Measurements from ENCODE around the gene RAB11FIP3. TPM values are rescaled to one million over a fixed set of nuclear protein-coding genes. Genes with fewer than 3 reads are reported as not detected.

Gene RAB11FIP3
- total RNA-seq, 2 donors from 2014 or later: 26.9 to 28.3 TPM

DNA sequence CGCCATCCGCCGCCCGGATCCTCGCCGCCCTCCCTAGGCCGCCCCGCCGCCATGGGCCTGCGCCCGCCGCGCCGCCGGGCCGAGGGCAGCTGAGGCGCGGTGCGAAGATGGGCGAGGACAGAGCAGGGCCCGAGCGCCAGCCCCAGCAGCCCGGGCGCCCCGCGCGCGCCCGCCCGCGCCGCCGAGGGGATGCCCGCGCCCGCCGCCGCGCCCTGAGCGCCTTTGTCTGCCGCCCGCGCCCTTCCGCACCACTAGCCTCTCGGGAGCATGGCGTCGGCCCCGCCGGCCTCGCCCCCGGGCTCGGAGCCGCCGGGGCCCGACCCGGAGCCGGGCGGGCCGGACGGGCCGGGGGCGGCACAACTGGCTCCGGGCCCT is 278 bp downstream of the RAB11FIP3 start:
- Mint-ChIP-seq H3K9me3 (no peaks in the 10 kb centered on the region), H3K4me1 (peaks cover 17% of the 10 kb centered on the region), H3K27me3 (no peaks in the 10 kb centered on the region), H3K4me3 (peak overlapping the region; percentile 73), H3K27ac (no peak overlapping the region), H3K36me3 (ENCODE audit: low read depth) (peaks cover 14% of the 10 kb centered on the region)
- ATAC-seq (replicated peaks): peak; percentile 70

DNA sequence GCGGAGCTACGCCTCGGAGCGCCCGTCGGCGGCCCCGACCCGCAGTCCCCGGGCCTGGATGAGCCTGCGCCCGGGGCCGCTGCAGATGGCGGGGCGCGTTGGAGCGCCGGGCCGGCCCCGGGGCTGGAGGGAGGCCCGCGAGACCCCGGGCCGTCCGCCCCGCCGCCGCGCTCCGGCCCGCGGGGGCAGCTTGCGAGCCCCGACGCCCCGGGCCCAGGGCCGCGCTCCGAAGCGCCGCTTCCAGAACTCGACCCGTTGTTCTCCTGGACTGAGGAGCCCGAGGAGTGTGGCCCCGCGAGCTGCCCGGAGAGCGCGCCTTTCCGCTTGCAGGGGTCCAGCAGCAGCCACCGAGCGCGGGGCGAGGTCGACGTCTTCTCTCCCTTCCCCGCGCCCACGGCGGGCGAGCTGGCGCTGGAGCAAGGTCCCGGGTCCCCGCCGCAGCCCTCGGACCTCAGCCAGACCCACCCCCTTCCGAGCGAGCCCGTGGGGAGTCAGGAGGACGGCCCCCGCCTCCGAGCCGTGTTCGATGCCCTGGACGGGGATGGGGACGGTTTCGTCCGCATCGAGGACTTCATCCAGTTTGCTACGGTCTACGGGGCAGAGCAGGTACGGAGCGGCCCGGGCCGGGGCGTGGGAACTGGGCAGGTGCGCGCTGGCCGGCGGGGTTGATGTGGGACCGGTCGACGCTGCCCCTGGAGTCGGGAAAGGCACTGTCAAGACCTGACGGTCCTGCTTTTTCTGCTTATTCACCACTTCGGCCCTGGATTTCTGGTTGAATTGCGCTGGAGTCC is 861 bp downstream of the RAB11FIP3 start:
- H3K9me3 Mint-ChIP-seq: no peaks in the 10 kb centered on the region
- H3K27ac Mint-ChIP-seq: peak overlapping the region; percentile 67

DNA sequence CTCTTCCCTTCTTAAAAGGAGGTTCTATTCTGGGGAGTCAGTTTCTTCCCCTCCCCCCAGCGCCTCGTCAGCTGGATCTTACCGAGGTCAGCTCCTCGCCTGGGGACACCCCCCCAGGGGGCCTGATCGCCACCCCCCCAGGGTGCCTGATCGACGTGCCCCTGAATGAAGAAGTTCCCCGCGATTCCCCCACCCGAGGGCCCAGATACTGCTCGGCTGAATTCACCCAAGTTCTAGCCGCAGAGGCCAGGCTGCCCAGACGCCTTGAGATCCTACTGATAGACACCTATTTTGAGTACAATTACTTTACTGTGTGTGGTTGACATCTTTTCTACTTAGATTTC is 1.4 kb downstream of the RAB11FIP3 start:
- Mint-ChIP-seq H3K4me3 (peak overlapping the region; percentile 78), H3K27me3 (no peaks in the 10 kb centered on the region), H3K36me3 (ENCODE audit: low read depth) (peaks cover 14% of the 10 kb centered on the region), H3K27ac (peak overlapping the region; percentile 67), H3K9me3 (no peaks in the 10 kb centered on the region), H3K4me1 (peaks cover 22% of the 10 kb centered on the region)
- no peak for ATAC-seq (replicated peaks)

More for the DNA sequence above, 861 bp downstream of the RAB11FIP3 start:
- Mint-ChIP-seq H3K36me3 (ENCODE audit: low read depth) (peaks cover 14% of the 10 kb centered on the region), H3K27me3 (no peaks in the 10 kb centered on the region), H3K4me1 (peaks cover 22% of the 10 kb centered on the region), H3K4me3 (peak overlapping the region; percentile 78)
- peak; percentile 0 for ATAC-seq (replicated peaks)

DNA sequence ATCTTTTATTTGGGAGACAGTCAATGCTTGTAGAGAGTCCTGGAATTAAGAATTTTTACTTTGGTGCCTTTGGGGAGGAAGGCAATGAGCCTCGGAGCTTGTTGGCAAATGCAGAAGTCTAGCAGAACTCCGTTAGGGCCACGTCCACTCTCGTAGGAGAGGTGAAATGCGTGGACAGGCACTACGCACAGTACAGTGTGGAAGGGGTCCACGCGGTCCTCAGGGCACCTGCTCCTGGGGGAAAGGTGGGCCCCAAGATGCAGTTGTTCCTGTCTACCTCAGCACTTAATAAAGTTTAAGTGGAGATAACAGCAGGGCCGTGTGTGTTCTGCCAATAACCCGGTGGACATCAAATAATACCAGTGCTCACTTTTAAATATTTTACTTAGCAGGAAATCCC is 1.8 kb downstream of the RAB11FIP3 start:
- peaks cover 22% of the 10 kb centered on the region for H3K4me1 Mint-ChIP-seq

DNA sequence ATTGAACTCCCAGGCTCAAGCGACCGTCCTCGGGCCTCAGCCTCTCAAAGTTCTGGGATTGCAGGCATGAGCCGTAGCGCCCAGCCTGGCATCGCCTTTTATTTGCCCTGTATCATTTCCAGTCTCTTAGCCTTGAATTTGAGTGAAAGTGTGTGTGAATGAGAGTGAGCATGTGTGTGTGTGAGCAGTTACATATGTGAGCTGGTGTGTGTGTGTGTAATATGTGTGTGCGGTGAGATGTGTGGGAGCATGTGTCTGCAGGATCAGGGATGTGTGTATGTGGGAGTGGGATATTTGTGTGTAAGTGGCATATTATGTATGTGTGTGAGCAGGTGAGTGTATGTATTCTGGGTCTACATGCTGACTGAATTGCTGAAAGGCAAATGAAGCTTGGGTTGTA is 5.5 kb downstream of the RAB11FIP3 start:
- Mint-ChIP-seq H3K4me1 (peaks cover 19% of the 10 kb centered on the region), H3K9me3 (no peaks in the 10 kb centered on the region), H3K27me3 (no peaks in the 10 kb centered on the region), H3K27ac (no peak overlapping the region), H3K36me3 (ENCODE audit: low read depth) (peaks cover 20% of the 10 kb centered on the region), H3K4me3 (no peak overlapping the region)
- ATAC-seq (replicated peaks): no peak

More for the DNA sequence above, 1.8 kb downstream of the RAB11FIP3 start:
- H3K4me3 Mint-ChIP-seq: peak overlapping the region; percentile 78
- H3K9me3 Mint-ChIP-seq: no peaks in the 10 kb centered on the region
- no peak for ATAC-seq (replicated peaks)
- H3K27me3 Mint-ChIP-seq: no peaks in the 10 kb centered on the region
- peak overlapping the region; percentile 67 for H3K27ac Mint-ChIP-seq
- peaks cover 14% of the 10 kb centered on the region for H3K36me3 Mint-ChIP-seq (ENCODE audit: low read depth)

DNA sequence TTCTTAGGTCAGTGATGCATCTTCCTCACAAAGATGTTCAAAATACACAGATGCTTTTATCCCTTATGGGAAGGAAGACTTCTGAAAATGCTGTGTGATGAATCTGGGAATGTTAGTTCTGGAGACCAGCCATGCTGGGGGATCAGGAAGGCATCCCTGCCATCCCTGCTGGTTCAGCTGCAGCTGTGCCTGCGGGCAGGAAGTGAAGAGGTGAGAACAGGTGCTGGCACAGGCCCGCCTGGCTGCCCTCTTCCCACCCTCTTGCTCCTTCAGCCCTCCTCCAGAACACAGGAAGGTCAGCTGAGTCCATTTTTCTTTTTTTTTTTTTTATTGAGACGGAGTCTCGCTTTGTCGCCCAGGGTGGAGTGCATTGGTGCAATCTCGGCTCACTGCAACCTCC is 15.2 kb downstream of the RAB11FIP3 start:
- Mint-ChIP-seq H3K27me3 (no peaks in the 10 kb centered on the region), H3K9me3 (no peaks in the 10 kb centered on the region), H3K4me1 (peaks cover 6% of the 10 kb centered on the region), H3K4me3 (no peak overlapping the region), H3K36me3 (ENCODE audit: low read depth) (peaks cover 15% of the 10 kb centered on the region), H3K27ac (no peak overlapping the region)
- no peak for ATAC-seq (replicated peaks)

DNA sequence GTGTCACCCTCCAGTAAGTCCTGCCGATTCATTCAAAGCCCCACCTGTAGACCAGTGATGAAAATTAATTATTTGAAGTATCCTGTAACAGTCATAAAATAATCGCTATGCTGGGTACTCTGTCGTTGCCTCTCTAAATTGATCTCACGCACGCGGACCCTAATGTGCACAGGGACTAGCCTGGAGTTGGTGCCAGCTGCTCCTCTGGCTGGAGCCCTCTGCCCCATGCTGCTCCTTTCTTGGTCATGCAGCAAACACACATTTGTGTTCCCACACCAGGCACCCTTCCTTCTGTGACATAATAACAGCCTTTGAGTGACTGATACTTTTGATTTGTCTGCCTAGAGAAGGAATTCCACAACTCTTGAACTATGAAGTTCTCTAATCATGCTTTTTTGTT is 16.0 kb downstream of the RAB11FIP3 start:
- H3K27me3 Mint-ChIP-seq: no peaks in the 10 kb centered on the region
- H3K9me3 Mint-ChIP-seq: no peaks in the 10 kb centered on the region
- peaks cover 15% of the 10 kb centered on the region for H3K36me3 Mint-ChIP-seq (ENCODE audit: low read depth)
- no peak for ATAC-seq (replicated peaks)
- H3K4me3 Mint-ChIP-seq: no peak overlapping the region
- peak overlapping the region; percentile 31 for H3K27ac Mint-ChIP-seq
- peaks cover 6% of the 10 kb centered on the region for H3K4me1 Mint-ChIP-seq

DNA sequence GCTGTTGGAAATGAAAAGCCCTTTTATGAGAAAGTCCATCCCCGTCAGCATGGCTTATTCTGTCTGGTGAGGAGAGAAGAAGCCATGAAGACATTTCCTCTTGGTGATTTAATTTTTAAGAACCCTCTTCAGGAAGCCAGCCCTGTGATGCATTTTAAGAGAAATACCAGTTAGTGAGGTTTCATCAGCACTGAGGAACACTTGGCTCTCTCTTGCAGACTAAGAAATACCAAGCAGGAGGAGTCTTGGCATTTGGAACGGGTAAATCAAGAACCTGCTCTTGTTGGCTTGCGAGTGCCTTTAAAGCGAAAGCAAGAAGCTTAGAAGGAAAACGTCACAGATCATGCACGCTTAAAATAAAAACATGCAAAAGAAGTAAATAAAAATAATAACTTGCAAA is 17.5 kb downstream of the RAB11FIP3 start:
- Mint-ChIP-seq H3K36me3 (ENCODE audit: low read depth) (peaks cover 15% of the 10 kb centered on the region), H3K4me1 (peaks cover 6% of the 10 kb centered on the region), H3K27ac (no peak overlapping the region), H3K4me3 (no peak overlapping the region), H3K9me3 (no peaks in the 10 kb centered on the region), H3K27me3 (no peaks in the 10 kb centered on the region)
- no peak for ATAC-seq (replicated peaks)

DNA sequence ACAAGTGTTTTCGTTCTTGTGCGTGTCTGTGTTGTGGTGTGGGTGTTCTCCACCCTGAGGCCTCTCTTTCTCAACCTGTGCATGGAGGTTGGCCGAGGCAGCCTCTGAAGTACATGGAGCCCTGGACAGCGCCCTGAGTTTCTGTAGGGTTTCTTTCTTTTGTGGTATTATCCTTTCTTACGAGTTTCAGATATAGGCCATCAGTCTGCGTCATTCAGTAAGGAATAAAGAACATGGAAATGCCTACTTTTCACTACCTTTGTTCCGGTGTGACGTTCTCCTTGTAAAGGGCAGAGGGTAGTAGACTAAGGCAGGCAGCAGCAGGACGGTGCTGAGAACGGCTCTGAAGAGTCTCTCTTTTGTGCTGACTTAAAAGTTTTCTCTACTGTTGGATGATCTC is 18.6 kb downstream of the RAB11FIP3 start:
- Mint-ChIP-seq H3K27me3 (no peaks in the 10 kb centered on the region), H3K9me3 (no peaks in the 10 kb centered on the region), H3K4me3 (no peak overlapping the region), H3K36me3 (ENCODE audit: low read depth) (peaks cover 15% of the 10 kb centered on the region), H3K4me1 (peaks cover 6% of the 10 kb centered on the region), H3K27ac (no peak overlapping the region)
- ATAC-seq (replicated peaks): no peak

DNA sequence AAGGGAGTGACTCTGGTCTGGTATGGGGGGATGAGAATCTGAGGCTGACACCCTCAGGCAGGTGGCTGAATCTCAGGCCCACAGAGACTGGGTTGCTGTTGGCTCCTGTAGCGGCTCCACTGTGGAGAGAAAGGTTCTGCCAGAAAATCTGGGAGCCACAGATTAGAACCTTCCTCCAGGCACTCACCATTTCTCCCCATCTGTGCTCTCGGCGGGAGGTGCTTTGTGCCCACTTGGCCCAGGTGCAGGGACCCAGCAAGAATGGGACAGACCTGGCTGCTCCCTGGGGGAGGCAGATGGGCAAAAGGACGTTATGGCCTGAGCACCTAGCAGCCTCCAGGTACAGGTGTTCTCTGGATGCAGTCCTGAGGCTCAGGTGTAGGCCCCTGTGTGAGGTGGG is 20.1 kb downstream of the RAB11FIP3 start:
- Mint-ChIP-seq H3K27ac (no peak overlapping the region), H3K9me3 (no peaks in the 10 kb centered on the region), H3K4me3 (no peak overlapping the region), H3K27me3 (no peaks in the 10 kb centered on the region), H3K36me3 (ENCODE audit: low read depth) (peaks cover 8% of the 10 kb centered on the region), H3K4me1 (no peaks in the 10 kb centered on the region)
- ATAC-seq (replicated peaks): no peak

DNA sequence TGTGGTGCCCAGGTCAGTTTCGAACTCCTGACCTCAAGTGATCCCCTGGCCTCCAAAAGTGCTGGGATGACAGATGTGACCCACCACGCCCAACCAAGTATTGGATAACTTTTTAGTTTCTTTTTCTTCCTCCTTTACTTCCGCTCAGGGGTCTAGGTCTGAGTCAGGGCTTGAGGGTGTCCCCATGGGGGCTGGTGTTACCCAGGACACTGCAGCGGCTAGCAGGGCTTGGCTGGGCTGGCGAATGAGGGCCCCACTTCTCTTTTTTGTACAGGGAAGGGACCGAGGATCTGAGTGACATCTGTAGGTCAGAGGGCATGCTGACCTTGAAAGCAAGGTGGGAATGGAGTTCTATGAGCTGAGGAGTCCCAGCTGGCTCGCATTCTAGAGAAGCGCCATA is 24.9 kb downstream of the RAB11FIP3 start:
- Mint-ChIP-seq H3K36me3 (ENCODE audit: low read depth) (no peaks in the 10 kb centered on the region), H3K9me3 (no peaks in the 10 kb centered on the region), H3K27ac (no peak overlapping the region), H3K4me3 (no peak overlapping the region), H3K4me1 (no peaks in the 10 kb centered on the region), H3K27me3 (no peaks in the 10 kb centered on the region)
- ATAC-seq (replicated peaks): no peak

DNA sequence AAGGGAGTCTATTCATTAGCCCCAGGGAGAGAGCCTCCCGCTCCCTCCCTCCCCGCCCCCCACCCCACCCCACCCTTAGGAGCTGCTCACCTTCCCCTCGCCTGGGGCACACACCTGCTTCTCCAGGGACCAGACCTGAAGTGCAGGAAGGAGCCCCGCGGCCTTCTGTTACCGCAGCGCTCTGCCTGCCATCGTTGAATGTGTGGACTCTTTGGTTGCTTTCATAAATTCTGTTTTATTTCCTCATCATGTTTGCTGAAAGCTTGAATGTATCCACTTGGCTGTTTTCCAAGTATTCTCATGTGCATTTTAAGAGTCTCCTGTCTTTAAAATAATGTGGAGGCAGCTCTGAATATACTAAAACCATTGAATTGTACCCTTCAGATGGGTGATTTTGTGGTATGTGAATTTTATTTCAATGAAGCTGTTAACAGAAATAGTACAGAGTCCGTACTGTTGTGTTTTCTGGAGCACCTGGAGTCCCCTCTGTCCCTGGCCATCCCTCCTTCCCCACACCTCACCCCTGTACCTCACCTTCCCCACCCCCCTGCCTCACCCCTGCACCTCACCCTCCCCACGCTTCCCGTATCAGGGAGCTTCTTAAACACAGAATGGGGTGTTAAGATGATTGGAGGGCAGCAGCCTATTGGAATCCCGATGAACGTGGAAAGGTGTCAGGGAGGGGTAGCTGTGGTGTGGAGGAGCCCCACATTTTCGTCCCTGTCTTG is 25.5 kb downstream of the RAB11FIP3 start:
- no peak for ATAC-seq (replicated peaks)
- no peaks in the 10 kb centered on the region for H3K9me3 Mint-ChIP-seq
- no peak overlapping the region for H3K27ac Mint-ChIP-seq
- H3K27me3 Mint-ChIP-seq: no peaks in the 10 kb centered on the region
- no peaks in the 10 kb centered on the region for H3K36me3 Mint-ChIP-seq (ENCODE audit: low read depth)
- no peak overlapping the region for H3K4me3 Mint-ChIP-seq
- H3K4me1 Mint-ChIP-seq: no peaks in the 10 kb centered on the region

DNA sequence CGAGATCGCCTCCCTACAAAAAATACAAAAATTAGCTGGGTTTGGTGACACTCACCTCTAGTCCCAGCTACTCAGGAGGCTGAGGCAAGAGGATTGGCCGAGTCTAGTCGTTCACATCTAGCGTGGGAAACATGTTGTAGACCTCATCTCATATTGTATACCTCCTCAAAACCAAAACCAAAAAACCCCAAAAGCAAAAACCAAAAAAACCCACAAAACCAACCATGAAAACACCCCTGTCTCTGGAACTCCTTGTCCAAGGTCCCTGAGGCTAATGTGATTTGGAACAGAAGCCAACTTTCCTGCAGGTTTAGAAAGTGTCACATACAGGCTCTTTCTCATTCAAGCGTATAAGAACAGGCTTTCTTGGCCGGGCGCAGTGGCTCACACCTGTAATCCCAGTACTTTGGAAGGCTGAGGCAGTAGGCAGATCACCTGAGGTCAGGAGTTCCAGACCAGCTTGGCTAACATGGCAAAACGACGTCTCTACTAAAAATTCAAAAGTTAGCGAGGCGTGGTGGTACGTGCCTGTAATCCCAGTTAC is 29.0 kb downstream of the RAB11FIP3 start:
- Mint-ChIP-seq H3K4me3 (no peak overlapping the region), H3K27me3 (no peaks in the 10 kb centered on the region), H3K36me3 (ENCODE audit: low read depth) (no peaks in the 10 kb centered on the region), H3K27ac (peak overlapping the region; percentile 12), H3K4me1 (no peaks in the 10 kb centered on the region), H3K9me3 (no peaks in the 10 kb centered on the region)
- no peak for ATAC-seq (replicated peaks)

DNA sequence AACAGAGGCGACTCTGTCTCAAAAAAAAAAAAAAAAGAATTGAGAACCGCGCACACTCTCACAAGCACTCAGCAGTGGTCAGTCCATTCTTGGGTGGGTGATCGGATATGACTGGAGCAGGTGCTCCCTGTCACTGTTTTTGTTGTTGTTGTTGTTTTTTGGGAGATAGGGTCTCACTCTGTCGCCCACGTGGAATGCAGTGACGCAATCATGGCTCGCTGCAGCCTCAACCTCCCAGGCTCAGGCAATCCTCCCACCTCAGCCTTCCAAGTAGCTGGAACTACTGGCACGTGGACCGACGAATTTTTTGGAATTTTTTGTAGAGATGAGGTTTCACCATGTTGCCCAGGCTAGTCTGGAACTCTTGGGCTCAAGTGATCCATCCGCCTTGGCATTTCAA is 30.0 kb downstream of the RAB11FIP3 start:
- Mint-ChIP-seq H3K36me3 (ENCODE audit: low read depth) (no peaks in the 10 kb centered on the region), H3K27me3 (no peaks in the 10 kb centered on the region), H3K4me3 (no peak overlapping the region), H3K9me3 (no peaks in the 10 kb centered on the region), H3K4me1 (no peaks in the 10 kb centered on the region), H3K27ac (no peak overlapping the region)
- ATAC-seq (replicated peaks): no peak

DNA sequence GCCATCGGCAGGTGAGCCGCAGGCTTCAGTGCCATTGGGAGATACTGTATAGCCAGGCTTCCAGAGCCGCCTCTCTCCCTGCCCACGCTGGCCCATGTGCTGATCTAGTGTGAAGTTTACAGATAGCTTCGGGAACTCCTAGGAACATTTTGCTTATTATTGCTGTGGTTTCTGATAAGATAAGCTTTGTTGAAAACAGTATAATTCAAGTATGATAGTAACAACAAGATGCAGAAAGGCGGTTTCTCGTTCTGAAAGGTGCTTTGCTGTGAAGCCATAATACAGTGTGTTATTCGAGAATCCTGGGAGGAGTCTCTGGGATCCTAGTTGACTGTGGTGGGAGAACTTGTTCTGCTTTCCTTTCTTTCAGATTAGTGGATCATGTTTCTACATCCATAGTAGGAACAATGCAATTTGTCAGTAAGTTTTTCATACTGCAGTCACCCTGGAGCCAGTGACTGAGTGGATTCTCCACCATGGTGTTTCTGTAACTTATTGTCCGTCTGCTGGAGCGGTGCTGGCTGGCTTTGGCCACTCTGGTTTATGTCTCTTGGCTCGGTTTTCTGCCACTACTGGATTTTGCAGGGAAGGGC is 31.5 kb downstream of the RAB11FIP3 start:
- Mint-ChIP-seq H3K4me3 (no peak overlapping the region), H3K36me3 (ENCODE audit: low read depth) (peaks cover 9% of the 10 kb centered on the region), H3K9me3 (no peaks in the 10 kb centered on the region), H3K4me1 (no peaks in the 10 kb centered on the region), H3K27me3 (no peaks in the 10 kb centered on the region), H3K27ac (no peak overlapping the region)
- no peak for ATAC-seq (replicated peaks)
